Body of pancreas (tissue), 4 donors: Measurements from ENCODE around the gene KAT6B.

ENCODE experiments used
- CTCF ChIP-seq, 7 experiments: fragments of 450-650 bp in 4 of 7; fragments of 200-600 bp in 3 of 7; sonication (generic) in 3 of 7; IDR thresholded peaks; one replicate each; pipeline ENCODE4 v1.5.1; 2016 to 2019; ENCODE audit warnings: antibody characterized with exemption in 7 of 7
- POLR2A ChIP-seq, 3 donors: fragments of 450-650 bp; IDR thresholded peaks; one replicate each; pipeline ENCODE4 v1.6.1; 2016; ENCODE audit warnings: antibody characterized with exemption in 3 of 3, mild to moderate bottlenecking in 2 of 3

DNA sequence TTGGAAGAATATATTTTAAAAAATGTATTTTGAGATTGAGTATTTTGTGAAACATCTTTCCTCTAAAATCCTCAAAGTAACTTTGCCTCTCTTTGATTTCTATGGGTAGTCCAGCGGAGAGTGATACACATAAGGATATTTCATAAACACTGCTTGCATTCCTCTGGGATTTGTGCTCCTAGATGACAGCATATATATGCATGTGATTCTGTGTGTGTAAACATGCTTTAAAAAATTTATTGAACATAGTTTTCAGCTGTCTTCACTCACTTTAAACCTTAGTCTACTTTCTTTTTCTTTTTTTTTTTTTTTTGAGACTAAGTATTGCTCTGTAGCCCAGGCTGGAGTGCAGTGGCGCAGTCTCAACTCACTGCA lies 84.6 kb downstream of the KAT6B start:
- TF ChIP-seq CTCF (IDR thresholded peaks at IDR 0.05) (no peak), POLR2A (IDR thresholded peaks at IDR 0.05) (no peak)
